ENCODE results near the gene KDM2B. TPM values are rescaled to one million over a fixed set of nuclear protein-coding genes. Genes with fewer than 3 reads are reported as not detected.
A peak's percentile ranks its signal among the peaks of the same experiment; 100 is the strongest.

KDM2B gene
- total and polyA plus RNA-seq, 2 donors (not counting 1 experiment from before 2014, with no cell fraction given): 108 to 126 TPM

GRCh38 chr12:121454921-121455320 is 125.9 kb downstream of the KDM2B start:
- Mint-ChIP-seq H3K4me1 (peaks cover 57% of the 10 kb centered on the region), H3K27ac (peak overlapping the region; percentile 29), H3K9me3 (ENCODE audit: insufficient read depth) (no peaks in the 10 kb centered on the region), H3K4me3 (no peak overlapping the region), H3K27me3 (no peaks in the 10 kb centered on the region)
- H4K20me1 ChIP-seq (ENCODE audit: control insufficient read depth, insufficient read depth, low read length, poor library complexity, severe bottlenecking): peaks cover 89% of the 10 kb centered on the region
- H3K4me1 ChIP-seq (ENCODE audit: control insufficient read depth in 2 of 2, insufficient read depth in 2 of 2, low read length in 2 of 2): peaks cover 18 to 40% of the 10 kb centered on the region in 2 donors
- H3K79me2 ChIP-seq (ENCODE audit: control insufficient read depth, insufficient read depth, low read length): peaks cover 96% of the 10 kb centered on the region
- peaks cover 0 to 30% of the 10 kb centered on the region in 2 experiments for H3K36me3 ChIP-seq (replicated peaks in 1 of 2; ENCODE audit: control extremely low read depth in 1 of 2, control insufficient read depth in 1 of 2, extremely low read depth in 1 of 2, insufficient read depth in 2 of 2, low read length in 1 of 2)
- TF ChIP-seq CTCF (IDR thresholded peaks at IDR 0.05) (no peak), EZH2 (IDR thresholded peaks at IDR 0.05; ENCODE audit: borderline replicate concordance, insufficient read depth, low read depth, low read length, poor library complexity, severe bottlenecking) (no peak)
- 98% methylated on average over 6 of the region's 6 CpGs for WGBS (ENCODE audit: insufficient coverage)
- H3K4me3 ChIP-seq (ENCODE audit: control extremely low read depth in 1 of 5, extremely low read depth in 1 of 5, insufficient read depth in 1 of 5, low read depth in 2 of 5, low read length in 4 of 5): no peak overlapping the region
- H3K27me3 ChIP-seq (replicated peaks in 1 of 4; ENCODE audit: control extremely low read depth in 1 of 4, control insufficient read depth in 3 of 4, insufficient read depth in 4 of 4, low read length in 3 of 4): no peaks in the 10 kb centered on the region
- no peak overlapping the region for H2AFZ ChIP-seq (ENCODE audit: insufficient read depth, low read depth, low read length, poor library complexity, severe bottlenecking)
- DNase-seq: no peak
- CTCF ChIA-PET: interaction anchor here (1.1 to 1.9 kb wide), 2 partner anchors 12 to 46 kb away, joined by 4 to 8 read pairs; no protein-coding TSS in a partner anchor
- H3K9me3 ChIP-seq (ENCODE audit: control extremely low read depth in 1 of 3, control insufficient read depth in 2 of 3, insufficient read depth in 1 of 3, low read length in 2 of 3): no peaks in the 10 kb centered on the region
- no peak for ATAC-seq (ENCODE audit: low read depth)
- H3K27ac ChIP-seq (ENCODE audit: low read length in 2 of 2): no peak overlapping the region
- POLR2A ChIA-PET: no interaction called here
- intact Hi-C loops (cut with micrococcal nuclease): no loop called here
- H3K4me2 ChIP-seq (replicated peaks; ENCODE audit: low read depth, low read length, poor library complexity, severe bottlenecking): no peak overlapping the region
- H3K9ac ChIP-seq (ENCODE audit: low read length): no peak overlapping the region

GRCh38 chr12:121453629-121454028 is 127.2 kb downstream of the KDM2B start:
- H3K9ac ChIP-seq (ENCODE audit: low read length): no peak overlapping the region
- DNase-seq: no peak
- 93% methylated on average over 18 of the region's 18 CpGs for WGBS (ENCODE audit: insufficient coverage)
- no peak for TF ChIP-seq CTCF (IDR thresholded peaks at IDR 0.05)
- no peak for TF ChIP-seq EZH2 (IDR thresholded peaks at IDR 0.05; ENCODE audit: borderline replicate concordance, insufficient read depth, low read depth, low read length, poor library complexity, severe bottlenecking)
- peaks cover 89% of the 10 kb centered on the region for H4K20me1 ChIP-seq (ENCODE audit: control insufficient read depth, insufficient read depth, low read length, poor library complexity, severe bottlenecking)
- Mint-ChIP-seq H3K9me3 (ENCODE audit: insufficient read depth) (no peaks in the 10 kb centered on the region), H3K4me3 (no peak overlapping the region), H3K27me3 (no peaks in the 10 kb centered on the region), H3K4me1 (peaks cover 63% of the 10 kb centered on the region), H3K27ac (peak overlapping the region; percentile 20)
- POLR2A ChIA-PET: interaction anchor here (0.6 kb wide), 2 partner anchors 104 to 1002 kb away, joined by 4 to 5 read pairs; no protein-coding TSS in a partner anchor
- H2AFZ ChIP-seq (ENCODE audit: insufficient read depth, low read depth, low read length, poor library complexity, severe bottlenecking): no peak overlapping the region
- H3K27me3 ChIP-seq (replicated peaks in 1 of 4; ENCODE audit: control extremely low read depth in 1 of 4, control insufficient read depth in 3 of 4, insufficient read depth in 4 of 4, low read length in 3 of 4): no peaks in the 10 kb centered on the region
- no peak overlapping the region for H3K27ac ChIP-seq (ENCODE audit: low read length in 2 of 2)
- peaks cover 0 to 38% of the 10 kb centered on the region in 2 experiments for H3K36me3 ChIP-seq (replicated peaks in 1 of 2; ENCODE audit: control extremely low read depth in 1 of 2, control insufficient read depth in 1 of 2, extremely low read depth in 1 of 2, insufficient read depth in 2 of 2, low read length in 1 of 2)
- no peak for ATAC-seq (ENCODE audit: low read depth)
- no peak overlapping the region for H3K4me2 ChIP-seq (replicated peaks; ENCODE audit: low read depth, low read length, poor library complexity, severe bottlenecking)
- H3K79me2 ChIP-seq (ENCODE audit: control insufficient read depth, insufficient read depth, low read length): peaks cover 96% of the 10 kb centered on the region
- intact Hi-C loops (cut with micrococcal nuclease): no loop called here
- no peak overlapping the region for H3K4me3 ChIP-seq (ENCODE audit: control extremely low read depth in 1 of 5, extremely low read depth in 1 of 5, insufficient read depth in 1 of 5, low read depth in 2 of 5, low read length in 4 of 5)
- no peaks in the 10 kb centered on the region for H3K9me3 ChIP-seq (ENCODE audit: control extremely low read depth in 1 of 3, control insufficient read depth in 2 of 3, insufficient read depth in 1 of 3, low read length in 2 of 3)
- H3K4me1 ChIP-seq (ENCODE audit: control insufficient read depth in 2 of 2, insufficient read depth in 2 of 2, low read length in 2 of 2): peaks cover 21 to 42% of the 10 kb centered on the region in 2 donors
- CTCF ChIA-PET: interaction anchor here (0.5 to 0.9 kb wide), 2 partner anchors 11 to 882 kb away, joined by 3 to 4 read pairs; no protein-coding TSS in a partner anchor
